D721Med (cell line): Measurements from ENCODE around the gene RANGAP1.

Experiments
- DNase-seq: peaks from one replicate; pipeline ENCODE4 v3.0.0; 2011; ENCODE audit warnings: low spot score; ENCODE audit not compliant: insufficient read length
- FAIRE-seq: peaks from 2 replicates; lab custom pipeline; 2011; peaks lifted over from hg19 to GRCh38; lab: Jason Lieb, UNC
- CTCF ChIP-seq: IDR thresholded peaks from 2 replicates; pipeline ENCODE4 v1.5.1; 2012; ENCODE audit warnings: mild to moderate bottlenecking, control low read depth; ENCODE audit not compliant: insufficient read depth; ENCODE audit errors: missing control alignments

Gene RANGAP1

GRCh38 chr22:41223535-41223934 is 62.5 kb downstream of the RANGAP1 start:
- DNase-seq (no peak), FAIRE-seq (no peak)
- TF ChIP-seq CTCF: no peak

GRCh38 chr22:41222846-41223507 is 63.0 kb downstream of the RANGAP1 start:
- FAIRE-seq: no peak
- DNase-seq: no peak
- TF ChIP-seq CTCF: no peak

- FAIRE-seq (no peak), DNase-seq (no peak)
- no peak for TF ChIP-seq CTCF
Measured at GRCh38 chr22:41217553-41218157, 68.3 kb downstream of the RANGAP1 start.

- FAIRE-seq (no peak), DNase-seq (no peak)
- no peak for TF ChIP-seq CTCF
Measured at GRCh38 chr22:41216984-41217383, 69.0 kb downstream of the RANGAP1 start.

- DNase-seq: no peak
- FAIRE-seq: no peak
- no peak for TF ChIP-seq CTCF
Measured at GRCh38 chr22:41215926-41216325, 70.1 kb downstream of the RANGAP1 start.

GRCh38 chr22:41215409-41215808 is 70.6 kb downstream of the RANGAP1 start:
- FAIRE-seq (no peak), DNase-seq (no peak)
- no peak for TF ChIP-seq CTCF

GRCh38 chr22:41206719-41207118 is 79.3 kb downstream of the RANGAP1 start:
- no peak for DNase-seq
- no peak for TF ChIP-seq CTCF
- FAIRE-seq: no peak
